Chondrocyte (in vitro differentiated cells): ENCODE measurements around the gene ITGA4. TPM values are rescaled to one million over a fixed set of nuclear protein-coding genes. Genes with fewer than 3 reads are reported as not detected.

Experiments used
- DNase-seq: peaks from one replicate; pipeline ENCODE4 v3.0.0; 2021; ENCODE audit warnings: mixed read lengths, low spot score
- H3K27ac Mint-ChIP-seq: one replicate; pipeline ENCODE4 v1.8.0; 2021; ENCODE audit warnings: mild to moderate bottlenecking, moderate library complexity, mixed read lengths; ENCODE audit not compliant: unreplicated experiment
- H3K27me3 Mint-ChIP-seq: 2 replicates; pipeline ENCODE4 v1.8.0; 2021; ENCODE audit warnings: low read depth, mixed read lengths
- H3K36me3 Mint-ChIP-seq: 2 replicates; pipeline ENCODE4 v1.8.0; 2021; ENCODE audit warnings: low read depth, mixed read lengths
- H3K4me1 Mint-ChIP-seq: 2 replicates; pipeline ENCODE4 v1.8.0; 2021; ENCODE audit warnings: low read depth, mild to moderate bottlenecking, mixed read lengths
- H3K4me3 Mint-ChIP-seq: one replicate; pipeline ENCODE4 v1.8.0; 2021; ENCODE audit warnings: mild to moderate bottlenecking, moderate library complexity, mixed read lengths; ENCODE audit not compliant: unreplicated experiment
- H3K9me3 Mint-ChIP-seq: 2 replicates; pipeline ENCODE4 v1.8.0; 2021; ENCODE audit warnings: low read depth, mixed read lengths
- total RNA-seq: library from RNA; stranded (reverse); gene quantifications from 3 replicates; pipeline ENCODE4 v1.2.1, GENCODE V29; 2021
- TF ChIP-seq, protein P1 (sequence below): fragments of 200-600 bp; sonication (generic); IDR thresholded peaks from 2 replicates; pipeline ENCODE4 v1.5.0; 2021; ENCODE audit warnings: antibody characterized with exemption, mild to moderate bottlenecking, moderate library complexity

Gene ITGA4
- total RNA-seq, 1 donor from 2014 or later, result 23.0 TPM

DNA sequence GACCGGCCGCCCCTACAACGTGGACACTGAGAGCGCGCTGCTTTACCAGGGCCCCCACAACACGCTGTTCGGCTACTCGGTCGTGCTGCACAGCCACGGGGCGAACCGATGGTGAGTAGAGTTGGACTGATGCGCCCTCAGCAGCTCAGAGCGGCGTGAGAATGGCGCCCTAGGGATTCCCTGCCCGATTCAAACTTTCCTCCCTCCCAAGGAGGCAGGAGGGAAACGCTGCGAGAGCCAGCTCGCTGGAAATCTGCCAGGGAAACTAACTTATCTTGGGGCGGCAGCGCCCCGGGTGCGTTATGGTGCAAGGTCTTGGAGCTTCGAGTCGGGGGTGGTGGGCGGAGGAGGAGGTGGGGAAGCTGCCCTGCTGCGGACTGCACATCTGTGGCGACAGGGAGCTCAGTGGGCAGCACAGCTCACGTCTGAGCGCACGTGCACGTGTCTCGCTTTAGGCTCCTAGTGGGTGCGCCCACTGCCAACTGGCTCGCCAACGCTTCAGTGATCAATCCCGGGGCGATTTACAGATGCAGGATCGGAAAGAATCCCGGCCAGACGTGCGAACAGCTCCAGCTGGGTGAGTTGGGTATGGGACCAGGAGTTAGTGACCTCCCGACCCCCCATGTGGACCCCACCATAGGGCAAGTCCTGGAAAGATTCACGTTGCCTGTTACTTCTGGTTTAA is 697 bp downstream of the ITGA4 start:
- H3K4me3 Mint-ChIP-seq, result peak overlapping the region; percentile 82
- no peaks in the 10 kb centered on the region for H3K9me3 Mint-ChIP-seq
- TF ChIP-seq, protein P1, sequence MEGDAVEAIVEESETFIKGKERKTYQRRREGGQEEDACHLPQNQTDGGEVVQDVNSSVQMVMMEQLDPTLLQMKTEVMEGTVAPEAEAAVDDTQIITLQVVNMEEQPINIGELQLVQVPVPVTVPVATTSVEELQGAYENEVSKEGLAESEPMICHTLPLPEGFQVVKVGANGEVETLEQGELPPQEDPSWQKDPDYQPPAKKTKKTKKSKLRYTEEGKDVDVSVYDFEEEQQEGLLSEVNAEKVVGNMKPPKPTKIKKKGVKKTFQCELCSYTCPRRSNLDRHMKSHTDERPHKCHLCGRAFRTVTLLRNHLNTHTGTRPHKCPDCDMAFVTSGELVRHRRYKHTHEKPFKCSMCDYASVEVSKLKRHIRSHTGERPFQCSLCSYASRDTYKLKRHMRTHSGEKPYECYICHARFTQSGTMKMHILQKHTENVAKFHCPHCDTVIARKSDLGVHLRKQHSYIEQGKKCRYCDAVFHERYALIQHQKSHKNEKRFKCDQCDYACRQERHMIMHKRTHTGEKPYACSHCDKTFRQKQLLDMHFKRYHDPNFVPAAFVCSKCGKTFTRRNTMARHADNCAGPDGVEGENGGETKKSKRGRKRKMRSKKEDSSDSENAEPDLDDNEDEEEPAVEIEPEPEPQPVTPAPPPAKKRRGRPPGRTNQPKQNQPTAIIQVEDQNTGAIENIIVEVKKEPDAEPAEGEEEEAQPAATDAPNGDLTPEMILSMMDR, result no peak
- H3K4me1 Mint-ChIP-seq, result peaks cover 32% of the 10 kb centered on the region
- peak; percentile 80 for DNase-seq
- H3K36me3 Mint-ChIP-seq, result no peaks in the 10 kb centered on the region
- H3K27ac Mint-ChIP-seq, result peak overlapping the region; percentile 33
- no peaks in the 10 kb centered on the region for H3K27me3 Mint-ChIP-seq

DNA sequence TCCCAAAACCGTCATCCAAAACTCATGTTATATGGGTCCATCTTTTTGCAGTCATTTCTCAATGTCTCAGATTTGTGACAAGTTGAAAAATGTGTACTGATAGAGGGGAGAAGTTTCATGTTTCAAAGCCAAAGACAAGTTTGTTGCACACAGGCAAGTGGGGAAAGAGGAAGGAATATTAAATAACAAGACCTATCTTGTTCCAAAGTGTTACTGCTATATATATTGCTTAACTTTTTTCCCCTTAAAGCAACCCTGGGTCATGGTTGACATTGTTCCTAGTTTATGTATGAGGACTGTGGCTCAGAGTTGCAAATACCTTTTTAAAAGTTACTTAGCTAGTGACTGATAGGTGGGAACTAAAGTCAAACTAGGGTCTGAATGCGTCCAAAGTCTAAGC is 1.7 kb downstream of the ITGA4 start:
- TF ChIP-seq, protein P1, result no peak
- Mint-ChIP-seq H3K4me1 (peaks cover 32% of the 10 kb centered on the region), H3K27me3 (no peaks in the 10 kb centered on the region)

DNA sequence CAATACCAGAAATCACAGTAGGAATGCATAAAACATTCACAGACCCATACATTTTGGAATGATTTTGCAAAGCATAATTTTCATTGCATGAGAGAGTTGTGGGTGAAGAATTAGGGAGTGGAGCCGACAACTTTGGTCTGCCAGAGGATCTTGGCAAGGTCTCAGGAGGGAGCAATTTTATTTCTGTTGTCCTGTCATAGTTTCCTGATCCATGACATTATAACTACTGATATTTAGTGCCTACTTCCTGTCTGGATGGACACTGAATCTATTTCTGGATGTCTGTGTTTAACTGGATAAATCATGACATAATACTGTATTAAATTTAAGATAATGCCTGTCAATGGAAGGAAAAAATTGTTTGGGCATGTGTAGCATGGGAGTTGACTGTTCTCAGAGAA is 2.4 kb downstream of the ITGA4 start:
- H3K36me3 Mint-ChIP-seq, result no peaks in the 10 kb centered on the region
- TF ChIP-seq, protein P1, result no peak
- H3K27me3 Mint-ChIP-seq, result no peaks in the 10 kb centered on the region
- H3K9me3 Mint-ChIP-seq, result no peaks in the 10 kb centered on the region
- peak overlapping the region; percentile 20 for H3K4me3 Mint-ChIP-seq
- H3K4me1 Mint-ChIP-seq, result peaks cover 32% of the 10 kb centered on the region
- no peak for DNase-seq
- H3K27ac Mint-ChIP-seq, result peak overlapping the region; percentile 30

More for the DNA sequence above, 1.7 kb downstream of the ITGA4 start:
- Mint-ChIP-seq H3K9me3 (no peaks in the 10 kb centered on the region), H3K36me3 (no peaks in the 10 kb centered on the region), H3K4me3 (peak overlapping the region; percentile 82), H3K27ac (no peak overlapping the region)
- DNase-seq, result no peak

DNA sequence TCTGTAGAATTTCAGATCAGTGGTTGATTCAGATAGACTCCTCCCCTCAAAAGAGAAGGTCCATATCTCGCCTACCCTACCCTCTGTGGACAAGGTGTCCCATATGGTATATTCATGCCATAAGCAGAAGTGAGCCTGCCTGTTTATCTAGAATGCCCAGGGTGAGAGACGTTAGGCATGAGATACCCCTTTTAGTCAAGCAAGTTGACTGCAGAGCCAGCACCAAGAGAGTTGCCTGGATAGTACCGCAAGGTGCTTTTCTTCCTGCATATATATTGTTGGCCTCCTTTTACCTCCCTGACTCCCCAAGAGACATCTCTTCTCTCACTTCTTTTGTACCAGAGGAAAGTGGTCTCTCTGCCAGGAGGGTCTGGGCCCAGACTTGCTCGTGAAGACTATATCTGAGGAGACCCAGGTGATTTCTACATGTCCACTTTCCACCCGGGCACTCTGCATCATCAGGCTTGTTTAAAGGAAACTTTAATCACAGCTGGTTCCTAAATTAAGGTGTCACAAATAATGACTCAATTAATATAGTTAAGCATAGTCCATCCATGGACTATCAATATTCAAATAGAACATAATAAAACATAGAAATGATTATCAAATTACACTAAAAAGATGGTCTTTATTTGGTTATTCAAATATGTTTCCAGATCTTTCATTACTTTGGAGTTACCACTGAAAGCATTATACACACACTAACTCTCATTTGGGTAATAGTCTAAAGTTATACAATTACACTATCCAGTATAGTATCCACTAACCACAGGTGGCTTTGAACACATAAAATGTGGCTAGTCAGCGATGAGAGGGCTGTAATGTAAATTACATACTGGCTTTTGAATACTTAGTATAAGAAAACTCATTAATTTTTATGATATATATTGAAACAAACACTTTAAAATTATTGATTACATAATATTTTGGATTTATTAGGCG is 4.1 kb downstream of the ITGA4 start:
- no peaks in the 10 kb centered on the region for H3K36me3 Mint-ChIP-seq

DNA sequence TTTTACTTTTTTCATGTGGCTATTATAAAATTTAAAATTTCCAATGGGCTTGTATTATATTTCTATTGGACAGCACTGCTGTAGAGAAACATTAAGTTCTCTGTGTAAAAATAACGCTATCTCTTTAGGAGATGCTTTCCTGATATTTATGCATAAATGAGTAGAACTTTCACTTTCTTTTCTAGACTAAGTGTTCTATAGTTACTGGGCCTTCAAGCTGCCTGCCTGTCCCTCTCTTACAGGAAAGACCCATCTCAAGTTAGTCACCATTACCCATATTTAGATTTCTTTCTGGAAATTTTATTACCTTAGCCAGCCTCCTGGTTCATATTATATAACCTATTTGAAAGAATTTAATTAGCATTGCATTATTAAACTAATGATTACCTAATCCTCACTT is 4.8 kb downstream of the ITGA4 start:
- Mint-ChIP-seq H3K27ac (no peak overlapping the region), H3K27me3 (no peaks in the 10 kb centered on the region)

More for the DNA sequence above, 4.1 kb downstream of the ITGA4 start:
- Mint-ChIP-seq H3K27me3 (no peaks in the 10 kb centered on the region), H3K4me3 (no peak overlapping the region), H3K27ac (no peak overlapping the region), H3K4me1 (peaks cover 39% of the 10 kb centered on the region), H3K9me3 (no peaks in the 10 kb centered on the region)
- TF ChIP-seq, protein P1, result no peak
- no peak for DNase-seq

More for the DNA sequence above, 4.8 kb downstream of the ITGA4 start:
- H3K4me1 Mint-ChIP-seq, result peaks cover 33% of the 10 kb centered on the region
- TF ChIP-seq, protein P1, result no peak
- no peak overlapping the region for H3K4me3 Mint-ChIP-seq
- no peaks in the 10 kb centered on the region for H3K9me3 Mint-ChIP-seq
- H3K36me3 Mint-ChIP-seq, result no peaks in the 10 kb centered on the region
- DNase-seq, result no peak
